H9 (cell line): ENCODE results near the gene OR10A6. TPM values are rescaled to one million over a fixed set of nuclear protein-coding genes. Genes with fewer than 3 reads are reported as not detected.
A peak's percentile ranks its signal among the peaks of the same experiment; 100 is the strongest.

Source experiments
- DNase-seq: peaks from one replicate; pipeline ENCODE4 v3.0.0-alpha.2; 2017
- H2AFZ ChIP-seq: one replicate; pipeline ENCODE4 v1.6.1; 2013; ENCODE audit warnings: mild to moderate bottlenecking, low read length, control low read depth, moderate library complexity
- H2AK5ac ChIP-seq: 2 replicates; pipeline ENCODE4 v1.6.1; 2013; ENCODE audit warnings: low read length, control low read depth, mixed read lengths; ENCODE audit not compliant: insufficient read length
- H2BK120ac ChIP-seq: one replicate; pipeline ENCODE4 v1.6.1; 2013; ENCODE audit warnings: low read depth, mild to moderate bottlenecking, low read length, control low read depth, inconsistent platforms; ENCODE audit not compliant: poor library complexity, severe bottlenecking
- H2BK12ac ChIP-seq: 2 replicates; pipeline ENCODE4 v1.6.1; 2013; ENCODE audit warnings: low read length, control low read depth, mixed read lengths, low read depth; ENCODE audit not compliant: insufficient read length
- H2BK15ac ChIP-seq: 2 replicates; pipeline ENCODE4 v1.6.1; 2013; ENCODE audit warnings: low read depth, low read length, control low read depth
- H2BK20ac ChIP-seq: one replicate; pipeline ENCODE4 v1.6.1; 2013; ENCODE audit warnings: low read depth, mild to moderate bottlenecking, low read length, control low read depth, inconsistent platforms; ENCODE audit not compliant: poor library complexity, severe bottlenecking
- H2BK5ac ChIP-seq: 2 replicates; pipeline ENCODE4 v1.6.1; 2013; ENCODE audit warnings: low read length, control low read depth, mixed read lengths; ENCODE audit not compliant: insufficient read length
- H3K14ac ChIP-seq: 2 replicates; pipeline ENCODE4 v1.6.1; 2013; ENCODE audit warnings: low read length, control low read depth; ENCODE audit not compliant: insufficient read depth
- H3K18ac ChIP-seq: 2 replicates; pipeline ENCODE4 v1.6.1; 2013; ENCODE audit warnings: low read depth, mild to moderate bottlenecking, mixed read lengths, low read length, control low read depth; ENCODE audit not compliant: insufficient read length
- H3K23ac ChIP-seq: 2 replicates; pipeline ENCODE4 v1.6.1; 2013; ENCODE audit warnings: low read length, control low read depth, mixed read lengths, low read depth; ENCODE audit not compliant: insufficient read length
- H3K23me2 ChIP-seq: 2 replicates; pipeline ENCODE4 v1.6.1; 2013; ENCODE audit warnings: low read depth, mild to moderate bottlenecking, mixed read lengths, low read length, control low read depth; ENCODE audit not compliant: insufficient read length, poor library complexity, severe bottlenecking
- H3K27ac ChIP-seq: 2 replicates; pipeline ENCODE4 v1.5.1; 2013; ENCODE audit warnings: low read length, control low read depth, mixed read lengths, low read depth; ENCODE audit not compliant: insufficient read length
- H3K27me3 ChIP-seq: 2 replicates; pipeline ENCODE4 v1.6.1; 2013; ENCODE audit warnings: low read length, control low read depth, inconsistent platforms; ENCODE audit not compliant: insufficient read depth
- H3K4ac ChIP-seq: 2 replicates; pipeline ENCODE4 v1.6.1; 2013; ENCODE audit warnings: low read depth, mild to moderate bottlenecking, control low read depth, inconsistent platforms, low read length, moderate library complexity
- H3K4me1 ChIP-seq: 2 replicates; pipeline ENCODE4 v1.6.1; 2013; ENCODE audit warnings: low read length, control low read depth, inconsistent platforms; ENCODE audit not compliant: insufficient read depth
- H3K4me2 ChIP-seq: 2 replicates; pipeline ENCODE4 v1.6.1; 2013; ENCODE audit warnings: low read length, control low read depth, mixed read lengths; ENCODE audit not compliant: insufficient read length, insufficient read depth
- H3K56ac ChIP-seq: 2 replicates; pipeline ENCODE4 v1.6.1; 2013; ENCODE audit warnings: low read depth, mild to moderate bottlenecking, mixed read lengths, low read length, control low read depth; ENCODE audit not compliant: insufficient read length
- H3K79me1 ChIP-seq: 2 replicates; pipeline ENCODE4 v1.6.1; 2013; ENCODE audit warnings: low read depth, mild to moderate bottlenecking, moderate library complexity, low read length, control low read depth, inconsistent platforms; ENCODE audit not compliant: insufficient read depth, poor library complexity, severe bottlenecking
- H3K79me2 ChIP-seq: 2 replicates; pipeline ENCODE4 v1.6.1; 2013; ENCODE audit warnings: low read length, control low read depth, inconsistent platforms; ENCODE audit not compliant: insufficient read depth
- H3K9ac ChIP-seq: 2 replicates; pipeline ENCODE4 v1.6.1; 2013; ENCODE audit warnings: low read length, control low read depth, mixed read lengths; ENCODE audit not compliant: insufficient read length; ENCODE audit errors: extremely low read depth
- H3K9me3 ChIP-seq: one replicate; pipeline ENCODE4 v1.6.1; 2013; ENCODE audit warnings: low read depth, low read length, inconsistent platforms; ENCODE audit not compliant: control insufficient read depth
- H3T11ph ChIP-seq: one replicate; pipeline ENCODE4 v1.6.1; 2013; ENCODE audit warnings: mild to moderate bottlenecking, low read length, control low read depth, inconsistent platforms
- H4K20me1 ChIP-seq: one replicate; pipeline ENCODE4 v1.6.1; 2013; ENCODE audit not compliant: control insufficient read depth, insufficient read length, insufficient read depth
- H4K5ac ChIP-seq: 2 replicates; pipeline ENCODE4 v1.6.1; 2013; ENCODE audit warnings: low read depth, mild to moderate bottlenecking, mixed read lengths, low read length, control low read depth; ENCODE audit not compliant: insufficient read length
- H4K8ac ChIP-seq: replicated peaks from 2 replicates; pipeline ENCODE4 v1.6.1; 2013; ENCODE audit warnings: low read length, control low read depth, mixed read lengths, low read depth; ENCODE audit not compliant: insufficient read length
- H4K91ac ChIP-seq: 2 replicates; pipeline ENCODE4 v1.6.1; 2013; ENCODE audit warnings: low read depth, mild to moderate bottlenecking, moderate library complexity, mixed read lengths, low read length, control low read depth; ENCODE audit not compliant: insufficient read length
- H3K27ac Mint-ChIP-seq, 3 experiments: 2 replicates in 2 of 3; 3 replicates in 1 of 3; pipeline ENCODE4 v1.8.0; 2020 to 2021; ENCODE audit warnings: mixed read lengths in 3 of 3, mild to moderate bottlenecking in 1 of 3, moderate library complexity in 1 of 3
- H3K27me3 Mint-ChIP-seq: 2 replicates; pipeline ENCODE4 v1.8.0; 2021; ENCODE audit warnings: low read depth, mild to moderate bottlenecking, moderate library complexity, mixed read lengths
- H3K36me3 Mint-ChIP-seq, 3 experiments: 2 replicates in 2 of 3; 3 replicates in 1 of 3; pipeline ENCODE4 v1.8.0; 2020 to 2021; ENCODE audit warnings: low read depth in 3 of 3, mixed read lengths in 3 of 3; ENCODE audit not compliant: insufficient read depth in 1 of 3
- H3K4me1 Mint-ChIP-seq, 2 experiments: 2 replicates each; pipeline ENCODE4 v1.8.0; 2020; ENCODE audit warnings: mixed read lengths in 2 of 2
- H3K4me3 Mint-ChIP-seq, 2 experiments: 2 replicates in 1 of 2; 3 replicates in 1 of 2; pipeline ENCODE4 v1.8.0; 2020 to 2021; ENCODE audit warnings: mild to moderate bottlenecking in 2 of 2, mixed read lengths in 2 of 2, moderate library complexity in 1 of 2
- H3K9me3 Mint-ChIP-seq, 2 experiments: 2 replicates in 1 of 2; 3 replicates in 1 of 2; pipeline ENCODE4 v1.8.0; 2020; ENCODE audit warnings: mild to moderate bottlenecking in 2 of 2, mixed read lengths in 2 of 2, moderate library complexity in 1 of 2
- total RNA-seq: library from RNA; stranded (reverse); gene quantifications from 2 replicates; pipeline ENCODE4 v1.2.1, GENCODE V29; 2021
- TF ChIP-seq, protein P1 (sequence below): fragments of 200-600 bp; sonication (generic); conservative IDR thresholded peaks from 3 replicates; pipeline ENCODE4 v1.8.0; 2021; ENCODE audit warnings: antibody characterized with exemption, mild to moderate bottlenecking

Gene OR10A6
- total RNA-seq, 1 experiment from 2014 or later: not detected

DNA sequence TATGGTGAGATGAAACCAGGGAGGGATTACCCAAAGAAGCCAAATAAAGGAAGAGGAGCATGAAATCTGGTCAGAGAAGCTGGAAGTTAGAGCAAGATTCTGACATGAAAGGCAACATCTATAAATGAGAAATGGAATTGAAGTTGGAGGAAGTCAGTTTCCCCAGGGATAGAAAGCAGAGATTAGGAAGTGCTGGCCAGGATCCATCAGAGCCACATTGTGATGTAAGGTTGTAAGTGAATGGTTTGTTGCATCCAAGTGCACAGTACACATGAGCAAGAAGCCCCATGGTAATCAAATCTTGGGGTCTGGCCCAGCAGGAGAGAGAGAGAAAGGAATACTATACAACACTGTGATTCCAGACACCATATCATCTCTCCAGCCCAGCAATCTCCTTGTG lies 40.8 kb upstream of the OR10A6 start:
- Histone ChIP-seq H3K27me3 (no peaks in the 10 kb centered on the region), H3K79me1 (no peaks in the 10 kb centered on the region), H2AFZ (no peak overlapping the region), H2BK20ac (no peak overlapping the region), H3K18ac (no peak overlapping the region), H3K14ac (no peak overlapping the region), H2AK5ac (no peak overlapping the region), H3K9me3 (no peaks in the 10 kb centered on the region), H4K91ac (no peak overlapping the region), H3K56ac (no peak overlapping the region), H3T11ph (no peak overlapping the region), H4K20me1 (no peaks in the 10 kb centered on the region), H2BK12ac (no peak overlapping the region), H4K5ac (no peak overlapping the region), H2BK120ac (no peak overlapping the region), H2BK15ac (no peak overlapping the region), H3K79me2 (no peaks in the 10 kb centered on the region), H2BK5ac (no peak overlapping the region), H3K27ac (no peak overlapping the region), H3K4me2 (no peak overlapping the region), H3K4ac (no peak overlapping the region), H4K8ac (no peak overlapping the region), H3K9ac (no peak overlapping the region), H3K23me2 (no peaks in the 10 kb centered on the region), H3K4me1 (peaks cover 2% of the 10 kb centered on the region; the same call in 1 of the 2 replicates), H3K23ac (no peak overlapping the region)
- Mint-ChIP-seq H3K36me3 (no peaks in the 10 kb centered on the region), H3K27me3 (no peaks in the 10 kb centered on the region), H3K9me3 (no peaks in the 10 kb centered on the region), H3K4me1 (peaks cover 43 to 50% of the 10 kb centered on the region in 2 experiments), H3K27ac (peak overlapping the region in 1 of 3 experiments; percentile 41; a peak in 2 of 7 replicates), H3K4me3 (no peak overlapping the region)
- DNase-seq: no peak
- TF ChIP-seq, protein P1, sequence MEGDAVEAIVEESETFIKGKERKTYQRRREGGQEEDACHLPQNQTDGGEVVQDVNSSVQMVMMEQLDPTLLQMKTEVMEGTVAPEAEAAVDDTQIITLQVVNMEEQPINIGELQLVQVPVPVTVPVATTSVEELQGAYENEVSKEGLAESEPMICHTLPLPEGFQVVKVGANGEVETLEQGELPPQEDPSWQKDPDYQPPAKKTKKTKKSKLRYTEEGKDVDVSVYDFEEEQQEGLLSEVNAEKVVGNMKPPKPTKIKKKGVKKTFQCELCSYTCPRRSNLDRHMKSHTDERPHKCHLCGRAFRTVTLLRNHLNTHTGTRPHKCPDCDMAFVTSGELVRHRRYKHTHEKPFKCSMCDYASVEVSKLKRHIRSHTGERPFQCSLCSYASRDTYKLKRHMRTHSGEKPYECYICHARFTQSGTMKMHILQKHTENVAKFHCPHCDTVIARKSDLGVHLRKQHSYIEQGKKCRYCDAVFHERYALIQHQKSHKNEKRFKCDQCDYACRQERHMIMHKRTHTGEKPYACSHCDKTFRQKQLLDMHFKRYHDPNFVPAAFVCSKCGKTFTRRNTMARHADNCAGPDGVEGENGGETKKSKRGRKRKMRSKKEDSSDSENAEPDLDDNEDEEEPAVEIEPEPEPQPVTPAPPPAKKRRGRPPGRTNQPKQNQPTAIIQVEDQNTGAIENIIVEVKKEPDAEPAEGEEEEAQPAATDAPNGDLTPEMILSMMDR: no peak
